ENCODE data around the gene EXOG.

EXOG gene

GRCh38 chr3:38496131-38496910, at the start of gene EXOG:
Gene EXOG (plus strand): TSS chr3:38496340. CDS start chr3:38496368, 28 bp downstream.
- peak; percentile 45 for DNase-seq

- DNase-seq: no peak
Measured at GRCh38 chr3:38446812-38447211, 49.3 kb upstream of the EXOG start.

- DNase-seq: no peak
Measured at GRCh38 chr3:38450853-38451252, 45.3 kb upstream of the EXOG start.

- no peak for DNase-seq
Measured at GRCh38 chr3:38453075-38453912, 42.8 kb upstream of the EXOG start, which contains the start of gene ACVR2B. Gene ACVR2B (plus strand): TSS chr3:38453890. CDS start chr3:38454323, 433 bp downstream.

GRCh38 chr3:38453913-38454177, 42.3 kb upstream of the EXOG start:
- DNase-seq: no peak

- DNase-seq: no peak
Measured at GRCh38 chr3:38454178-38454883, 41.8 kb upstream of the EXOG start.

GRCh38 chr3:38454884-38455638, 41.1 kb upstream of the EXOG start:
- DNase-seq: peak; percentile 56

GRCh38 chr3:38455639-38456430, 40.3 kb upstream of the EXOG start:
- DNase-seq: no peak

GRCh38 chr3:38457111-38458003, 38.8 kb upstream of the EXOG start:
- DNase-seq: no peak

- no peak for DNase-seq
Measured at GRCh38 chr3:38458796-38459498, 37.2 kb upstream of the EXOG start.

- no peak for DNase-seq
Measured at GRCh38 chr3:38459499-38460048, 36.6 kb upstream of the EXOG start.

GRCh38 chr3:38460377-38461270, 35.5 kb upstream of the EXOG start:
- DNase-seq: no peak

- DNase-seq: no peak
Measured at GRCh38 chr3:38465588-38466154, 30.5 kb upstream of the EXOG start.

GRCh38 chr3:38468765-38469164, 27.4 kb upstream of the EXOG start:
- DNase-seq: no peak

GRCh38 chr3:38469852-38470251, 26.3 kb upstream of the EXOG start:
- DNase-seq: no peak

GRCh38 chr3:38471260-38471857, 24.8 kb upstream of the EXOG start:
- no peak for DNase-seq

GRCh38 chr3:38472342-38472741, 23.8 kb upstream of the EXOG start:
- no peak for DNase-seq

GRCh38 chr3:38473229-38473628, 22.9 kb upstream of the EXOG start:
- DNase-seq: no peak
